ENCODE data around the gene GIPC3. TPM values are rescaled to one million over a fixed set of nuclear protein-coding genes. Genes with fewer than 3 reads are reported as not detected.

Gene GIPC3
- total RNA-seq, 1 donor from 2014 or later: not detected

DNA sequence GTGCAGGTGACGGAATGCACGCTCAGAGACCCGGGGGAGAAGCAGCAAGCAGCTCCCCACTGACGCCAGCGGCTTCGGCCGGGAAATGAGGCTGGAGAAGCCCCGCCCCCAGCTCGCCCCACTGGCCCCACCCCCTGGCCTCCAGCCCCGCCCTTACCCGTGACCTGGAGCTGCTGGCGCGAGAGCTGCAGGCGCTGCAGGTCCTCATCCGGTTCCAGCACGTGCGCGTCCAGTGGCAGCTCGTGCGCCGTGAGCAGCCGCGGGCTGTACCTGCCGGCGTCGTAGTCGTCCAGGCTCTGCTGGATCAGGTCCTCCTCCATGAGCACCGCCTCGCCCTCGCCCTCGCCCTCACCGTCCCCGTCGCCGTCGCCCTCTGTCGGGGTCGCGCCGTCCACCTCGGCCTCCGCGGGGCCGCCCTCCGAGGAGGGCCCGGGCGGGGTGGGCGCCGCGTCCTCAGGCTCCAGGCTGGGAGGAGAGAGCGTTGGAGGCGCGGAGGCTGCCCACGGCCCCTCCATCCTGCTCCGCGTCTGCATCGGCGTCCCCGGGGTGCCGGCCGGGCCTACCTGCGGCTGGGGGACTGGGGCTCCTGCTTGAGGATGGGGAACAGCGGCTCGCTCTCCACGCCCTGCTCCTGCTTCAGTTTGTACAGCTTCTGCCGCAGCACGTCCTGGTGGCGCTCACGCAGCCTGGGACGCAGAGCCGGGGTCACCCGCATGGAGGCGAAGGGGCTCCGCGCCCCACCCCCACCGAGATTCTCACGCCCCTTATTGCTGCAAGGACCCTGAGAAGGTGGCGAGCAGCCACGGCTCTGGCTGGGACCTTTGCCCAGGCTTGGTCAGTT, 27.8 kb downstream of the GIPC3 start:
- Mint-ChIP-seq H3K4me1 (peaks cover 3% of the 10 kb centered on the region), H3K36me3 (no peaks in the 10 kb centered on the region), H3K27me3 (ENCODE audit: insufficient read depth, low read depth) (peaks cover 1% of the 10 kb centered on the region), H3K4me3 (no peak overlapping the region), H3K9me3 (no peaks in the 10 kb centered on the region), H3K27ac (no peak overlapping the region)
- H3K4me3 ChIP-seq: no peak overlapping the region
- H3K9ac ChIP-seq: no peak overlapping the region
- H2AFZ ChIP-seq (replicated peaks): no peak overlapping the region
- H3K27me3 ChIP-seq: no peaks in the 10 kb centered on the region
- H4K20me1 ChIP-seq (ENCODE audit: low read depth): peaks cover 4% of the 10 kb centered on the region
- peak; percentile 42 for DNase-seq (ENCODE audit: low spot score)
- H3F3A ChIP-seq (ENCODE audit: low read depth): peaks cover 4% of the 10 kb centered on the region
- TF ChIP-seq EZH2 (IDR thresholded peaks at IDR 0.05) (no peak), CTCF (IDR thresholded peaks at IDR 0.05) (no peak), EZH2phosphoT487 (IDR thresholded peaks at IDR 0.05) (no peak)
- H3K4me2 ChIP-seq: no peak overlapping the region
- H3K9me3 ChIP-seq (ENCODE audit: low read depth): no peaks in the 10 kb centered on the region
- H3K4me1 ChIP-seq: no peaks in the 10 kb centered on the region
- no peak overlapping the region for H3K27ac ChIP-seq
- H3K36me3 ChIP-seq: no peaks in the 10 kb centered on the region
- H3K79me2 ChIP-seq (ENCODE audit: low read depth): no peaks in the 10 kb centered on the region

- Histone ChIP-seq H3K4me1 (no peaks in the 10 kb centered on the region), H4K20me1 (ENCODE audit: low read depth) (peaks cover 7% of the 10 kb centered on the region), H3K27me3 (no peaks in the 10 kb centered on the region), H3K9ac (no peak overlapping the region), H3K36me3 (no peaks in the 10 kb centered on the region), H3K27ac (no peak overlapping the region), H3K4me3 (no peak overlapping the region), H2AFZ (replicated peaks) (no peak overlapping the region), H3K9me3 (ENCODE audit: low read depth) (no peaks in the 10 kb centered on the region), H3K79me2 (ENCODE audit: low read depth) (no peaks in the 10 kb centered on the region), H3F3A (ENCODE audit: low read depth) (peaks cover under 1% of the 10 kb centered on the region), H3K4me2 (no peak overlapping the region)
- Mint-ChIP-seq H3K4me1 (no peaks in the 10 kb centered on the region), H3K9me3 (no peaks in the 10 kb centered on the region), H3K36me3 (no peaks in the 10 kb centered on the region), H3K27ac (no peak overlapping the region), H3K27me3 (ENCODE audit: insufficient read depth, low read depth) (no peaks in the 10 kb centered on the region), H3K4me3 (no peak overlapping the region)
- no peak for DNase-seq (ENCODE audit: low spot score)
- no peak for TF ChIP-seq EZH2 (IDR thresholded peaks at IDR 0.05)
- no peak for TF ChIP-seq EZH2phosphoT487 (IDR thresholded peaks at IDR 0.05)
- no peak for TF ChIP-seq CTCF (IDR thresholded peaks at IDR 0.05)
These were observed 28.8 kb downstream of the GIPC3 start for GRCh38 chr19:3613818-3614661.

DNA sequence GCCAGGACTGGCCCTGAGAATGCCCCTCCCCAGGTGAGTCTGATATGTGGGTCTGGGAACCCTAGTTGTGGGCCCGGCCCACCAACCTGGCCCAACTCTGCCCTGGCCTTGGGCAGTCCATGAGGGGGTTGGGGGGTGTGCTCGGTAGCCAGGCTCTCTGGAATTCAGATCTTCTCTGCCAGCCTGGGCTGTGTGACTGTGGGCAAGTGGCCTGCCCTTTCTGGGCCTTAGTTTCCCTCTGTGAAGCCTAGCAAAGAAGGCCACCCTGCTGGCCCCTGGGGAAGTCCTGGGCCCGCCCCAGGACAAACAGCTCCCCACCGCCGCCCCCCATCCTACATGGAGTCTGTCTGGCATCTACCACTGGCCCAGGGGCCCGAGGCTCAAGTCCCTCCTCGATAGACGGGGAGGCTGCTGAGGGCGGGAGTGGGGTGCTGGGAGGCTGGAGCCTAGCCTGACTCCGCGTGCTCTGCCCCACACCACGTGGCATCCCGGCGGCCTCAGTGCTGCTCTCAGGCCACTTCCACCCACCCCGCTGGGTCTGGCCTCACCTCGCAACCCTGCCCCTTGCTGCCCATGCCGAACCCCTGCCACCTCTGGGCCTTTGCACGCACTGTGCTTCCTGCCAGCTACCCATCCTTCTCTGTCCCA, 29.7 kb downstream of the GIPC3 start:
- Mint-ChIP-seq H3K36me3 (no peaks in the 10 kb centered on the region), H3K9me3 (no peaks in the 10 kb centered on the region), H3K27me3 (ENCODE audit: insufficient read depth, low read depth) (no peaks in the 10 kb centered on the region), H3K4me3 (no peak overlapping the region), H3K4me1 (no peaks in the 10 kb centered on the region), H3K27ac (no peak overlapping the region)
- H3K79me2 ChIP-seq (ENCODE audit: low read depth): no peaks in the 10 kb centered on the region
- H3K4me3 ChIP-seq: no peak overlapping the region
- H3K4me1 ChIP-seq: no peaks in the 10 kb centered on the region
- H3K27ac ChIP-seq: no peak overlapping the region
- H2AFZ ChIP-seq (replicated peaks): no peak overlapping the region
- H3K36me3 ChIP-seq: no peaks in the 10 kb centered on the region
- no peak overlapping the region for H3K4me2 ChIP-seq
- DNase-seq (ENCODE audit: low spot score): no peak
- no peaks in the 10 kb centered on the region for H3K9me3 ChIP-seq (ENCODE audit: low read depth)
- no peak overlapping the region for H3K9ac ChIP-seq
- no peaks in the 10 kb centered on the region for H3K27me3 ChIP-seq
- TF ChIP-seq EZH2 (IDR thresholded peaks at IDR 0.05) (no peak), CTCF (IDR thresholded peaks at IDR 0.05) (no peak), EZH2phosphoT487 (IDR thresholded peaks at IDR 0.05) (no peak)
- H3F3A ChIP-seq (ENCODE audit: low read depth): peaks cover 3% of the 10 kb centered on the region
- H4K20me1 ChIP-seq (ENCODE audit: low read depth): peaks cover 7% of the 10 kb centered on the region

Measured in neural progenitor cell (in vitro differentiated cells).